ENCODE data around the gene MOB3A. TPM values are rescaled to one million over a fixed set of nuclear protein-coding genes. Genes with fewer than 3 reads are reported as not detected.
"Not testable (repeated sequence)": the region's sequence is repeated elsewhere in the genome, so short reads cannot be mapped to it uniquely, and the experiment has no call there.

MOB3A gene
- total RNA-seq, 4 donors from 2014 or later: 16.0 to 30.8 (median 22.2) TPM

DNA sequence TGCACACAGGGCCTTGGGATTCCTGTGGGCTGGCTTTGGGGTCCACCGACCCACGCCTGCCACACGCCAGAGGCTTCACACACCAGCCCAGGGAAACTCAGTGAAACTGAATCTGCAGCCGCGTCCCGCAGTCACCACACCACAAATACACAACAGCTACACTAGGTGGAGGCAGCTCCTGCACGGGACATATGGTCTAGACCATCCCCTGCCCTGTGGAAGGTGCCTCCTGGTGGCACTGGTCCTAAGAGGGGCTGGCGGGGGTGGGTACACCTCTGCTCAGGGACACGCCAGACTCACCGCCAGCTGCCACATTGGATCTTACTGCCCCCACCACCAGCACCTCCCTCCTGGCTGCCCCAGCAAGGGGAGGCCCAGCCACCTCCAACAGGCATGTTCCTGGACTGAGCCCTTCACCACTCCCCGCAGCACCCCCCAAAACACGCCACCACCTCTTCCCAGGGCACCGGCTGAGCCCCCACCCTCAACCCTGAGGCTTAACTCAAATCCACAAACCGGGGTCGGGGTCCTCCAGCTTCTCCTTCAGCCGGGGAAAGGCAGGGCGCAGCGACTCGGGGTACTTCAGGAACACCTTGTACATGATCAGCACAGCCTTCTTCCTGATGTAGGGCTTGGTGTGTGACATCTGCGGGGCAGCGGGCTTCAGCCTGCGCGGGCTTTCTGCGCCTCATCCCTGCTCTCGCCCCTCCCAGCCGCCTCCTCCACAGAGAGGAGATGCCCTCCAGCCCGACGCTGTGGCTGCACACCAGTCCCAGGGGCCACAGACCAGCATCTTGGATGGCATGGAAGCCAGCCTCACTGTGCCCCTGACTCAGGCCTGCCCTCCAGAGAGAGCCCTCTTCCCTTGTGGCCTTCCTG lies 34.0 kb upstream of the MOB3A start:
- TF ChIP-seq, protein P1, sequence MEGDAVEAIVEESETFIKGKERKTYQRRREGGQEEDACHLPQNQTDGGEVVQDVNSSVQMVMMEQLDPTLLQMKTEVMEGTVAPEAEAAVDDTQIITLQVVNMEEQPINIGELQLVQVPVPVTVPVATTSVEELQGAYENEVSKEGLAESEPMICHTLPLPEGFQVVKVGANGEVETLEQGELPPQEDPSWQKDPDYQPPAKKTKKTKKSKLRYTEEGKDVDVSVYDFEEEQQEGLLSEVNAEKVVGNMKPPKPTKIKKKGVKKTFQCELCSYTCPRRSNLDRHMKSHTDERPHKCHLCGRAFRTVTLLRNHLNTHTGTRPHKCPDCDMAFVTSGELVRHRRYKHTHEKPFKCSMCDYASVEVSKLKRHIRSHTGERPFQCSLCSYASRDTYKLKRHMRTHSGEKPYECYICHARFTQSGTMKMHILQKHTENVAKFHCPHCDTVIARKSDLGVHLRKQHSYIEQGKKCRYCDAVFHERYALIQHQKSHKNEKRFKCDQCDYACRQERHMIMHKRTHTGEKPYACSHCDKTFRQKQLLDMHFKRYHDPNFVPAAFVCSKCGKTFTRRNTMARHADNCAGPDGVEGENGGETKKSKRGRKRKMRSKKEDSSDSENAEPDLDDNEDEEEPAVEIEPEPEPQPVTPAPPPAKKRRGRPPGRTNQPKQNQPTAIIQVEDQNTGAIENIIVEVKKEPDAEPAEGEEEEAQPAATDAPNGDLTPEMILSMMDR (IDR thresholded peaks at IDR 0.05 in 4 of 5, conservative IDR thresholded peaks at IDR 0.05 in 1 of 5): no peak
- no peak for TF ChIP-seq POLR2A (IDR thresholded peaks at IDR 0.05)
- Histone ChIP-seq H3K9me3 (no peaks in the 10 kb centered on the region), H3K4me1 (no peaks in the 10 kb centered on the region), H3K27ac (no peak overlapping the region), H3K27me3 (no peaks in the 10 kb centered on the region), H3K4me3 (no peak overlapping the region), H3K36me3 (peaks cover 1 to 54% of the 10 kb centered on the region in 2 donors)
- in situ Hi-C loops (cut with MboI; ENCODE audit: low sequenced_read_pairs in 4 of 4) (no loop called here), intact Hi-C loops (cut with DNase I; ENCODE audit: low total_unique reads) (no loop called here)
- no peak for ATAC-seq
- DNase-seq: no peak

DNA sequence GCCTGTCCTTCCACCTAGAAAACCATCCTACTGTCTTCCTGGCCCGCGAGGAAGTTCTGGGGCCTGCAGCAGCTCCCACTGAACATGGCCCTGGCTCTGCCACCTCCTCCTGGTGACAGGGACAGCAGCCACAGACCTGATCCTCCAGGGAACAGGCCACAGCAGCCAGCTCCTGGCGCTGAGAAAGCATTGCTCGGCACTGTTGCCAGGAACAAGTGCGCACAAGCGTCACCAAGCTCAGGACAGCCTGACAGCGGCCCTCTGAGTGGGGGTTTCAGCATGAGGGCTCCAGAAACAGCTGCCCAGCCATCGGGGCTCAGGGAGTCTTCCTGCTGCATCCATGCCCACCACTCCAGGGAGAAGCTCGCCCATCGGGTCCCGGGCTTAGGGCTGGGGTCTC lies 33.4 kb upstream of the MOB3A start:
- Histone ChIP-seq H3K36me3 (peaks cover 2 to 60% of the 10 kb centered on the region in 2 donors), H3K4me3 (no peak overlapping the region), H3K9me3 (no peaks in the 10 kb centered on the region), H3K27ac (peak overlapping the region in 1 of 4 donors; percentile 38), H3K4me1 (no peaks in the 10 kb centered on the region), H3K27me3 (no peaks in the 10 kb centered on the region)
- peak in 1 of 2 donors; percentile 36 for DNase-seq
- in situ Hi-C loops (cut with MboI; ENCODE audit: low sequenced_read_pairs in 4 of 4): no loop called here
- ATAC-seq: peak; percentile 29 to 67
- intact Hi-C loops (cut with DNase I; ENCODE audit: low total_unique reads): no loop called here
- TF ChIP-seq, protein P1 (IDR thresholded peaks at IDR 0.05 in 4 of 5, conservative IDR thresholded peaks at IDR 0.05 in 1 of 5): no peak
- TF ChIP-seq POLR2A (IDR thresholded peaks at IDR 0.05): no peak

DNA sequence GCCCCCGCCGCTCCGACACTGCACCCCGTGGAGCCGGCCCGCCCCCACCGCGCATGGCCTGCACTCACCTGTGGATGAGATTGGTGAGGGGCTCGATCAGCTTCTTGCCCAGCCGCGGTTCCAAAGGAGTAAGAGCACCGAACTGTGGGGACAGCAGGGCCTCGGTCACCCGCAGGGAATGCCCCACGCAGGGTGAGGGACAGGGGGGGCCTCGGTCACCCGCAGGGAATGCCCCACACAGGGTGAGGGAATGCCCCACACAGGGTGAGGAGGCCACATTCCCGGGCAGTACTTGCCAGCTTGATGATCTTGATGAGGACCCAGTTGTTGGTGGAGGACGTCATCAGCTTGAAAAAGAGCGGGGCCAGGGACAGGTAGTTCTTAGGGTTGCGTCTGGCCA lies 32.9 kb upstream of the MOB3A start:
- Histone ChIP-seq H3K27ac (peak overlapping the region in 1 of 4 donors; percentile 38), H3K4me3 (no peak overlapping the region), H3K4me1 (no peaks in the 10 kb centered on the region), H3K9me3 (no peaks in the 10 kb centered on the region), H3K27me3 (no peaks in the 10 kb centered on the region), H3K36me3 (peaks cover 2 to 65% of the 10 kb centered on the region in 2 donors)
- TF ChIP-seq, protein P1 (IDR thresholded peaks at IDR 0.05 in 4 of 5, conservative IDR thresholded peaks at IDR 0.05 in 1 of 5): no peak
- TF ChIP-seq POLR2A (IDR thresholded peaks at IDR 0.05): no peak
- in situ Hi-C loops (cut with MboI; ENCODE audit: low sequenced_read_pairs in 4 of 4): no loop called here
- DNase-seq (no peak), ATAC-seq (no peak)
- intact Hi-C loops (cut with DNase I; ENCODE audit: low total_unique reads): no loop called here

DNA sequence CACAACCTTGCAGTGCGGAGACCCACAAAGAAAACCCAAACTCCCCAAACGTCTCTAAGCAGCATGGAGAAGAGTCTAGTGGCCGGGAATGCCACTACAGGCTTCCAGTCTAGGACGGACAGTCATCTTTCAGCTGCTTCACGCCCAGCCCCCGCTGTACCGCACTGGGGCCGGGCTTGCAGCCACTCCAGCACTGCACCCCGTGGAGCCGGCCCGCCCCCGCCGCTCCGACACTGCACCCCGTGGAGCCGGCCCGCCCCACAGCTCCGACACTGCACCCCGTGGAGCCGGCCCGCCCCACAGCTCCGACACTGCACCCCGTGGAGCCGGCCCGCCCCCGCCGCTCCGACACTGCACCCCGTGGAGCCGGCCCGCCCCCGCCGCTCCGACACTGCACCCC lies 32.1 kb upstream of the MOB3A start:
- H3K27ac ChIP-seq; H3K4me1 ChIP-seq; DNase-seq; H3K9me3 ChIP-seq; in situ Hi-C loops (cut with MboI; ENCODE audit: low sequenced_read_pairs in 4 of 4); intact Hi-C loops (cut with DNase I; ENCODE audit: low total_unique reads); ATAC-seq; H3K4me3 ChIP-seq; H3K27me3 ChIP-seq: not testable (repeated sequence)
- peaks cover 2 to 72% of the 10 kb centered on the region in 2 donors for H3K36me3 ChIP-seq

DNA sequence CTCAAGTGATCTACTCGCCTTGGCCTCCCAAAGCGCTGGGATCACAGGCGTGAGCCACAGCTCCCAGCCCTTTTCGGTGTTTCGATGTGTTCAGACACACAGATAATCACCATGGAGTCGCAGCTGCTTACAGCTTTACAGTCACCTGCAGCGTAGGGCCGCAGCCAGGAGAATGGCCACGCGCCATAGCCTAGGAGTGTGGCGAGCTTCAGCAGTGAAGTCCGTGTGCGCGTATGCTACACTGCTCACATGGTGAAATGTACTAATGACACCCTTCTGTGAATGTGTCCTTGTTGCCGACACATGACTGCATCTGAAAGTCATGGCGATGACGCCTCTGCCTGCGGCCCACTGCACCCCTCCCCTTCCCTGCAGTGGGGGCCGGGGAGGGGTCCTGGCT lies 31.6 kb upstream of the MOB3A start:
- H3K9me3 ChIP-seq: no peaks in the 10 kb centered on the region
- DNase-seq: no peak

More for the DNA sequence above, 31.6 kb upstream of the MOB3A start:
- TF ChIP-seq, protein P1 (IDR thresholded peaks at IDR 0.05 in 4 of 5, conservative IDR thresholded peaks at IDR 0.05 in 1 of 5): no peak
- TF ChIP-seq POLR2A (IDR thresholded peaks at IDR 0.05): no peak
- Histone ChIP-seq H3K4me3 (no peak overlapping the region), H3K4me1 (no peaks in the 10 kb centered on the region), H3K27ac (no peak overlapping the region), H3K36me3 (peaks cover 2 to 77% of the 10 kb centered on the region in 2 donors), H3K27me3 (no peaks in the 10 kb centered on the region)
- intact Hi-C loops (cut with DNase I; ENCODE audit: low total_unique reads): no loop called here
- ATAC-seq: no peak
- in situ Hi-C loops (cut with MboI; ENCODE audit: low sequenced_read_pairs in 4 of 4): no loop called here
